Fibroblast of lung (primary cell): Measurements from ENCODE around the gene SULF2. TPM values are rescaled to one million over a fixed set of nuclear protein-coding genes. Genes with fewer than 3 reads are reported as not detected.
A peak's percentile ranks its signal among the peaks of the same experiment; 100 is the strongest.

Experiments used
- DNase-seq, 2 donors: peaks; one replicate each; pipeline versions ENCODE4 v3.0.0 to v3.0.0-alpha.2; 2010; ENCODE audit warnings: low read depth in 2 of 2
- H2AFZ ChIP-seq: 2 replicates; pipeline ENCODE4 v1.5.1; 2012; ENCODE audit warnings: low read length, control low read depth, inconsistent platforms
- H3K27ac ChIP-seq: 2 replicates; pipeline ENCODE4 v1.5.1; 2011; ENCODE audit warnings: low read length, control low read depth; ENCODE audit not compliant: insufficient read depth
- H3K27me3 ChIP-seq: 2 replicates; pipeline ENCODE4 v1.5.1; 2011; ENCODE audit warnings: mild to moderate bottlenecking, low read length; ENCODE audit not compliant: control insufficient read depth, insufficient read depth
- H3K36me3 ChIP-seq: 2 replicates; pipeline ENCODE4 v1.5.1; 2011; ENCODE audit warnings: low read length; ENCODE audit not compliant: control insufficient read depth, insufficient read depth
- H3K4me1 ChIP-seq: 2 replicates; pipeline ENCODE4 v1.5.1; 2011; ENCODE audit warnings: low read length; ENCODE audit not compliant: control insufficient read depth, insufficient read depth; ENCODE audit errors: extremely low read depth
- H3K4me2 ChIP-seq: 2 replicates; pipeline ENCODE4 v1.5.1; 2011; ENCODE audit warnings: low read length, control low read depth; ENCODE audit not compliant: insufficient read depth; ENCODE audit errors: extremely low read depth
- H3K4me3 ChIP-seq, 4 experiments: fragments of 200-600 bp in 1 of 4; sonication (generic) in 1 of 4; replicated peaks in 1 of 4; 2 replicates each; pipeline ENCODE4 v1.5.1; 2011 to 2016; ENCODE audit warnings: low read length in 4 of 4, low read depth in 3 of 4, mild to moderate bottlenecking in 3 of 4, control low read depth in 2 of 4, inconsistent platforms in 1 of 4, mixed read lengths in 1 of 4; ENCODE audit not compliant: insufficient read depth in 1 of 4; ENCODE audit errors: control extremely low read depth in 1 of 4
- H3K79me2 ChIP-seq: 2 replicates; pipeline ENCODE4 v1.5.1; 2012; ENCODE audit warnings: mild to moderate bottlenecking, low read length, inconsistent platforms; ENCODE audit not compliant: control insufficient read depth, insufficient read depth
- H3K9ac ChIP-seq: 2 replicates; pipeline ENCODE4 v1.5.1; 2011; ENCODE audit warnings: mild to moderate bottlenecking, low read length, control low read depth; ENCODE audit not compliant: insufficient read depth
- H3K9me3 ChIP-seq: 2 replicates; pipeline ENCODE4 v1.5.1; 2012; ENCODE audit warnings: low read depth, low read length; ENCODE audit not compliant: control insufficient read depth, insufficient read depth
- H4K20me1 ChIP-seq: 2 replicates; pipeline ENCODE4 v1.5.1; 2011; ENCODE audit warnings: low read length; ENCODE audit not compliant: control insufficient read depth, insufficient read depth; ENCODE audit errors: extremely low read depth
- CTCF ChIP-seq, 2 donors: IDR thresholded peaks in 1 of 2; conservative IDR thresholded peaks in 1 of 2; 1 replicate in 1 of 2; 2 replicates in 1 of 2; pipeline ENCODE4 v1.5.1; 2011 to 2012; ENCODE audit warnings: low read length in 2 of 2, control low read depth in 1 of 2, inconsistent platforms in 1 of 2, low read depth in 1 of 2, mild to moderate bottlenecking in 1 of 2
- EZH2 ChIP-seq: IDR thresholded peaks from 2 replicates; pipeline ENCODE4 v1.5.1; 2012; ENCODE audit warnings: low read length, control low read depth, mild to moderate bottlenecking; ENCODE audit errors: missing control alignments
- polyA plus RNA-seq, 2 donors: library from polyadenylated mRNA; depleted of rRNA in 1 of 2; stranded (reverse) in 1 of 2; unstranded in 1 of 2; fragments of >200 nt; gene quantifications; 2 replicates each; pipeline ENCODE4 v1.2.1, GENCODE V29; 2011 to 2012; ENCODE audit warnings: missing spikeins in 1 of 2
- total RNA-seq: library from RNA; depleted of rRNA; stranded (reverse); fragments of >200 nt; gene quantifications from 2 replicates; pipeline ENCODE4 v1.2.1, GENCODE V29; 2014

Gene SULF2
- total and polyA plus RNA-seq, 2 donors (not counting 1 experiment from before 2014, with no cell fraction given): 0.26 to 9.6 TPM

GRCh38 chr20:47622118-47622665 is 163.1 kb downstream of the SULF2 start:
- peaks cover 2% of the 10 kb centered on the region for H3K36me3 ChIP-seq
- H3K27ac ChIP-seq: no peak overlapping the region
- TF ChIP-seq CTCF (conservative IDR thresholded peaks at IDR 0.05 in 1 of 2, IDR thresholded peaks at IDR 0.05 in 1 of 2; ENCODE audit: low read depth in 1 of 2, low read length in 2 of 2): no peak
- no peak for TF ChIP-seq EZH2
- no peak overlapping the region for H3K9ac ChIP-seq
- no peaks in the 10 kb centered on the region for H4K20me1 ChIP-seq
- H3K4me3 ChIP-seq: no peak overlapping the region
- no peaks in the 10 kb centered on the region for H3K4me1 ChIP-seq
- H3K27me3 ChIP-seq: no peaks in the 10 kb centered on the region
- no peak for DNase-seq
- no peak overlapping the region for H3K4me2 ChIP-seq
- no peaks in the 10 kb centered on the region for H3K79me2 ChIP-seq
- no peak overlapping the region for H2AFZ ChIP-seq
- H3K9me3 ChIP-seq: no peaks in the 10 kb centered on the region

- H3K4me2 ChIP-seq: no peak overlapping the region
- H3K27me3 ChIP-seq: no peaks in the 10 kb centered on the region
- H3K36me3 ChIP-seq: peaks cover 2% of the 10 kb centered on the region
- H3K27ac ChIP-seq: no peak overlapping the region
- H3K4me1 ChIP-seq: no peaks in the 10 kb centered on the region
- H3K4me3 ChIP-seq: no peak overlapping the region
- DNase-seq: peak; percentile 62 to 89
- no peaks in the 10 kb centered on the region for H4K20me1 ChIP-seq
- H2AFZ ChIP-seq: no peak overlapping the region
- no peak overlapping the region for H3K9ac ChIP-seq
- no peaks in the 10 kb centered on the region for H3K79me2 ChIP-seq
- TF ChIP-seq EZH2: no peak
- TF ChIP-seq CTCF (conservative IDR thresholded peaks at IDR 0.05 in 1 of 2, IDR thresholded peaks at IDR 0.05 in 1 of 2; ENCODE audit: low read depth in 1 of 2, low read length in 2 of 2): peak; percentile 70 to 74
- no peaks in the 10 kb centered on the region for H3K9me3 ChIP-seq
Observed at GRCh38 chr20:47620808-47621805, 164.2 kb downstream of the SULF2 start.

- no peak for TF ChIP-seq CTCF (conservative IDR thresholded peaks at IDR 0.05 in 1 of 2, IDR thresholded peaks at IDR 0.05 in 1 of 2; ENCODE audit: low read depth in 1 of 2, low read length in 2 of 2)
- no peak for TF ChIP-seq EZH2
- no peak overlapping the region for H2AFZ ChIP-seq
- H3K4me1 ChIP-seq: no peaks in the 10 kb centered on the region
- peaks cover 2% of the 10 kb centered on the region for H3K36me3 ChIP-seq
- no peaks in the 10 kb centered on the region for H3K27me3 ChIP-seq
- H3K4me3 ChIP-seq: no peak overlapping the region
- H3K4me2 ChIP-seq: no peak overlapping the region
- no peak overlapping the region for H3K27ac ChIP-seq
- H3K9ac ChIP-seq: no peak overlapping the region
- H4K20me1 ChIP-seq: no peaks in the 10 kb centered on the region
- no peak for DNase-seq
- no peaks in the 10 kb centered on the region for H3K79me2 ChIP-seq
- H3K9me3 ChIP-seq: no peaks in the 10 kb centered on the region
Observed at GRCh38 chr20:47618479-47618878, 166.8 kb downstream of the SULF2 start.
